ENCODE results near the gene SLC37A4.

GRCh38 chr11:119062779-119063178 is 32.1 kb upstream of the SLC37A4 start:
- TF ChIP-seq CTCF (IDR thresholded peaks at IDR 0.05) (no peak), POLR2A (IDR thresholded peaks at IDR 0.05) (no peak)

Measured in thyroid gland (tissue), 4 donors.